ENCODE results near the gene PLXNC1. TPM values are rescaled to one million over a fixed set of nuclear protein-coding genes. Genes with fewer than 3 reads are reported as not detected.

The PLXNC1 gene
- total and polyA plus RNA-seq, 2 of the 8 experiments (the other 6 are each of a cell fraction or from before 2014, with no cell fraction given) = 0.83 to 2.0 TPM

DNA sequence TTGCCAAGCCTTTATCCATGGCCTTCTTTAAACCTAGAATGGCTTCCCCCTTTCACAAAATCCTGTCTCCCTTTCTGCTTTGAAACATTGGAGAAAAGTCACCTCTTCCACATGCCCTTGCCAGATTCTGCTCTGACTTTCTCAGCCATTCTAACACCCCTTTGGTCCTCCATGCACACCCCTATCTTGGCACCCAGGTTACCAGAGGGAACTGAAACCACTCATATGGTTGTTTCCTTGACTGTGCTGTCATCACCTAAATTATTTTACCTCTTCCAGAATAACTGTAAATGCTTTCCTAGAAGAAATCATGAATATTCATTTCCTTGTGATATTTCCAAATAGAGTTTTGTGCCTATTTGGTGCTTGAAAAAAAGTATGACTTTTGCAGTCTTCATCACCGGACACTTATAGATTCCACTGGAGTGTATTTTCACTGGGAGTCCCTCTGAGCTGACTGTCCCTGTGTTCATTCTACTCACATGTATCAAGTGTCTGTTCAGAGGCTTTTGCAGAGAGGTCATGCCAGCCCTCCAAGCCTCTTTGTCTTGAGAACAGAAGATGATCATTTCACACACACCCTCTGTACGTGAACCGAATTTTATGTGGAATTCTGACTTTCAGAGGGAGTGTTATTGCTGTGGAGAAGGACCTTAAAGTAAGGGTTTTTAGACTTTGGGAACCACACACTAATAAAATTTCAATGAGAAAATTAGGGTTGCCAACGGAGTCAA is 74.1 kb downstream of the PLXNC1 start:
- Histone ChIP-seq H2BK15ac (ENCODE audit: low read length) (no peak overlapping the region), H3K27ac (ENCODE audit: low read depth, low read length) (no peak overlapping the region), H3K23me2 (ENCODE audit: low read depth, low read length) (no peaks in the 10 kb centered on the region), H3K9me3 (ENCODE audit: insufficient read depth in 2 of 2, low read depth in 1 of 2, low read length in 1 of 2) (no peaks in the 10 kb centered on the region), H3K4me3 (ENCODE audit: extremely low read depth in 1 of 4, insufficient read depth in 2 of 4, low read depth in 3 of 4, low read length in 4 of 4) (no peak overlapping the region), H3K79me2 (ENCODE audit: control insufficient read depth in 1 of 2, insufficient read depth in 2 of 2, low read length in 2 of 2) (no peaks in the 10 kb centered on the region), H3K4me2 (ENCODE audit: insufficient read depth in 1 of 2, low read depth in 2 of 2, low read length in 2 of 2) (no peak overlapping the region), H2BK20ac (ENCODE audit: low read length) (no peak overlapping the region), H2AK5ac (ENCODE audit: low read depth, low read length) (no peak overlapping the region), H2BK12ac (ENCODE audit: low read depth, low read length) (no peak overlapping the region), H3K4ac (replicated peaks; ENCODE audit: insufficient read length, low read depth, low read length) (no peak overlapping the region), H3K23ac (ENCODE audit: insufficient read length) (no peak overlapping the region), H3K9ac (replicated peaks in 1 of 4; ENCODE audit: extremely low read depth in 1 of 4, low read depth in 3 of 4, low read length in 3 of 4) (no peak overlapping the region), H3K18ac (ENCODE audit: extremely low read depth, low read length) (no peak overlapping the region), H3K14ac (ENCODE audit: insufficient read length) (no peak overlapping the region), H2BK5ac (ENCODE audit: low read depth, low read length) (no peak overlapping the region), H3K36me3 (ENCODE audit: control insufficient read depth in 2 of 4, insufficient read depth in 4 of 4, low read length in 3 of 4) (no peaks in the 10 kb centered on the region), H3K27me3 (replicated peaks in 1 of 4; ENCODE audit: control insufficient read depth in 3 of 4, extremely low read depth in 1 of 4, insufficient read depth in 3 of 4, low read length in 3 of 4) (no peaks in the 10 kb centered on the region), H2BK120ac (replicated peaks; ENCODE audit: low read depth, low read length) (no peak overlapping the region), H2AFZ (ENCODE audit: low read length) (no peak overlapping the region), H4K91ac (replicated peaks; ENCODE audit: insufficient read length, low read length) (no peak overlapping the region), H3K4me1 (replicated peaks in 1 of 4; ENCODE audit: control insufficient read depth in 3 of 4, insufficient read depth in 4 of 4, low read length in 3 of 4) (peaks cover 0 to 12% (median under 1%) of the 10 kb centered on the region in 4 experiments; a peak in 3 of 7 replicates), H4K8ac (ENCODE audit: extremely low read depth, insufficient read depth, low read length) (no peak overlapping the region), H4K5ac (ENCODE audit: insufficient read length, low read depth, low read length) (no peak overlapping the region), H3K56ac (replicated peaks; ENCODE audit: insufficient read length, low read depth, low read length) (no peak overlapping the region), H3K79me1 (ENCODE audit: low read depth, low read length) (no peaks in the 10 kb centered on the region), H4K20me1 (replicated peaks in 1 of 2; ENCODE audit: control insufficient read depth in 1 of 2, insufficient read depth in 2 of 2, low read length in 2 of 2) (no peaks in the 10 kb centered on the region)
- 88% methylated on average over 4 of the region's 4 CpGs; no CpG with 5 or more reads in 1 of the 2 experiments for WGBS, 2 experiments (ENCODE audit: extremely low coverage in 1 of 2, insufficient coverage in 1 of 2, insufficient read length in 1 of 2, insufficient replicate concordance in 2 of 2, low coverage in 1 of 2, low lambda C conversion rate in 2 of 2, missing lambda C conversion rate in 1 of 2)
- no peak for FAIRE-seq
- CTCF ChIA-PET (ENCODE audit: partially characterized antibody) = interaction anchor here (1.0 to 1.4 kb wide), 4 partner anchors 15 to 210 kb away, joined by 3 to 5 read pairs (median 3); no protein-coding TSS in a partner anchor
- POLR2A ChIA-PET (ENCODE audit: partially characterized antibody) = no interaction called here
- TF ChIP-seq EGR1 (IDR thresholded peaks at IDR 0.05; ENCODE audit: borderline replicate concordance, low read depth, low read length) = no peak
- no peak for DNase-seq (ENCODE audit: low read depth in 1 of 2, low spot score in 2 of 2)
